ENCODE measurements around the gene SPECC1.

Gene SPECC1

DNA sequence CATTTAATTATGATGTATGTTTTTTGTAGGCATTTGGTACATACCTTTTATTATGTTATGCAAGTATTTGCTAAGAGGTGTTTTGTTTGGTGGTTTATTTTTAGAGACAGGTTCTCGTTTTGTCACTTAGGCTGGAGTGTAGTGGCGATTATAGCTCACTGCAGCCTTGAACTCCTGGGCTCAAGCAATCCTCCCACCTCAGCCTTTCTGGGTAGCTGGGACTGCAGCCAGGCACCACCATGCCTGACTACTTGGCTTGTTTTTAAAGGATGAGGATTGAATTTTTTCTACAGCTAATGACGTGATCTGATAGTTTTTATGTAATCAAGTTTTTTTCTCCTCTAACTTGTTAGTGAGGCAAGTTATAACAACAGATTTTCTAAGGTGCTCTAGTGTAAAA, 199.6 kb downstream of the SPECC1 start:
- DNase-seq (ENCODE audit: extremely low read depth, low read depth) = no peak
- TF ChIP-seq, protein P1, sequence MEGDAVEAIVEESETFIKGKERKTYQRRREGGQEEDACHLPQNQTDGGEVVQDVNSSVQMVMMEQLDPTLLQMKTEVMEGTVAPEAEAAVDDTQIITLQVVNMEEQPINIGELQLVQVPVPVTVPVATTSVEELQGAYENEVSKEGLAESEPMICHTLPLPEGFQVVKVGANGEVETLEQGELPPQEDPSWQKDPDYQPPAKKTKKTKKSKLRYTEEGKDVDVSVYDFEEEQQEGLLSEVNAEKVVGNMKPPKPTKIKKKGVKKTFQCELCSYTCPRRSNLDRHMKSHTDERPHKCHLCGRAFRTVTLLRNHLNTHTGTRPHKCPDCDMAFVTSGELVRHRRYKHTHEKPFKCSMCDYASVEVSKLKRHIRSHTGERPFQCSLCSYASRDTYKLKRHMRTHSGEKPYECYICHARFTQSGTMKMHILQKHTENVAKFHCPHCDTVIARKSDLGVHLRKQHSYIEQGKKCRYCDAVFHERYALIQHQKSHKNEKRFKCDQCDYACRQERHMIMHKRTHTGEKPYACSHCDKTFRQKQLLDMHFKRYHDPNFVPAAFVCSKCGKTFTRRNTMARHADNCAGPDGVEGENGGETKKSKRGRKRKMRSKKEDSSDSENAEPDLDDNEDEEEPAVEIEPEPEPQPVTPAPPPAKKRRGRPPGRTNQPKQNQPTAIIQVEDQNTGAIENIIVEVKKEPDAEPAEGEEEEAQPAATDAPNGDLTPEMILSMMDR (IDR thresholded peaks at IDR 0.05; ENCODE audit: low read depth, low read length) = no peak

DNA sequence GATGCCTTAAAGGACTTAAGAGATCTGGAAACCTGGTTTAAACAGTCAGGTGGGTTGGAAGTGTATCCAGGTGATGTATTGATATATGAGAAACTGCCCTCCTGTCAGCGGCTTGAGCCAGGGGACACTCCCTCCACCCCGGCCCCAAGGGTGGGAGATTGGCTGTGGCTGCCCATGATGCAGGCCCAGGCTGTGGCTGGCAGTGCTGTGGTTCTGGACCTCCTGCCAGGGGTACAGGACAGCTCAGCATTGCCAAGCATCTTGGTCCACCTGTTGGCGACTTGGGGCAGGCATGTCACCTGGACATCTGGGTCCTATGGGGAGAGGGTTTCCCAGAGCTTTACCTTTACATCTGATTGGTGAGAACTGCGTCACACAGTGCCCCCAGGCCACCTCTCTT, 201.0 kb downstream of the SPECC1 start:
- DNase-seq (ENCODE audit: extremely low read depth, low read depth) = no peak
- TF ChIP-seq, protein P1 (IDR thresholded peaks at IDR 0.05; ENCODE audit: low read depth, low read length) = no peak

DNA sequence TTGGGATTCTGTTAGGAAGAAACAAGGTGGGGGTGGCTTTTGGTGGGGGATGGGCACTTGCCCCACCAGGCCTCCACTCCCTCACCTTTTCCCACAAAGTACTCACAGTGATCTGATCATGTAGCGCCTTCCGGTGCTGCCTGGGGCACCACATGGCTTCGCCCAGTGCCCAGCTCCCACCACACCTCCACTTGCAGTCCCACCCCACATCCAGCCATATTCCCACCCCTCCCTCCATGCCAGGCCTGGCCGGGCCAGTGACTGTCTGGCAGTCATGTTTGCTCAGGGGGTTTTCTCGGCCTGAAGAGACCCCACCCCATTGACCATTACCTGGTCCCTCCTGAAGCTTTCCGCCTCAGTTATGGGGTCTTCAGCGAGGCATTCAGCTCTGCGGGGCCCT, 201.5 kb downstream of the SPECC1 start:
- TF ChIP-seq, protein P1 (IDR thresholded peaks at IDR 0.05; ENCODE audit: low read depth, low read length) = no peak
- no peak for DNase-seq (ENCODE audit: extremely low read depth, low read depth)

DNA sequence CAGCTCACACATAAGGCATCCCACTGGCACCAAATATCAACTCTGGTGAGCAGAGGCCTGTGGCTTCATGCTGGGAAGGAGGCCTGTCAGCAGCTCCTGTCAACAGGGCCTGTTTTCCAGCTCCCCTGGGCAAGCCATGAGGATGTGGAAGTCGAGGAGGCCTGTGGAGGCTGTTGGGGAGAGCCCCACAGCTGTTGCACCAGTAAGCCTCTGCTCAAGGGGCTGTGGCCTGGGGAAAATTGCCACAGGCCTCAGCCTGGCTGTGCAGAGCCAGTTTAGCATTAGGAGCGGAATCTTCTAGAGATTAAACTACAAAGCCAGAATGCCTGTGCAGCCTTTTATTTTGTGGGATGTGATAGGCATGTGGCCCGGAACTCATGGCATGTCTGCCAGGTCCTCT, 202.1 kb downstream of the SPECC1 start:
- TF ChIP-seq, protein P1 (IDR thresholded peaks at IDR 0.05; ENCODE audit: low read depth, low read length) = no peak
- DNase-seq (ENCODE audit: extremely low read depth, low read depth) = no peak

DNA sequence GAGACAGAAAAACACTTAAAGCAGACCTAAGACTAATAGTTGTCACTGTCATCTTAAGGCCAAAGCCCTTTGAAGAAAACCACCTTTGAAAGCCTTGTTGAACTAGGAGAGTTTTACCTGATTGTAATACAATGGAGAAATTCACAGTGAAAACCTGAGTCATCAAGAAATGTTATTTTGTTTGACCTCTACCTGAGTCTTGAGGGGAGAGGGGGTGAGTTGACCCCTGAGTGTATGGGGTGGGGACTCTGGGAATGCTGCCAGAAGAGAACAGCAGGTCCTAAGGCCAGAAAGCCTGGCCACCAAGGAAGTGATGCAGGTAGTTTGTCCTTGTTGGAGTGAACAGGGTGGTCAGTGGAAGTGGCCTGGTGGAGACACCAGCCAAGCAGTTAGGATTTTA, 204.3 kb downstream of the SPECC1 start:
- TF ChIP-seq, protein P1 (IDR thresholded peaks at IDR 0.05; ENCODE audit: low read depth, low read length) = no peak
- no peak for DNase-seq (ENCODE audit: extremely low read depth, low read depth)

DNA sequence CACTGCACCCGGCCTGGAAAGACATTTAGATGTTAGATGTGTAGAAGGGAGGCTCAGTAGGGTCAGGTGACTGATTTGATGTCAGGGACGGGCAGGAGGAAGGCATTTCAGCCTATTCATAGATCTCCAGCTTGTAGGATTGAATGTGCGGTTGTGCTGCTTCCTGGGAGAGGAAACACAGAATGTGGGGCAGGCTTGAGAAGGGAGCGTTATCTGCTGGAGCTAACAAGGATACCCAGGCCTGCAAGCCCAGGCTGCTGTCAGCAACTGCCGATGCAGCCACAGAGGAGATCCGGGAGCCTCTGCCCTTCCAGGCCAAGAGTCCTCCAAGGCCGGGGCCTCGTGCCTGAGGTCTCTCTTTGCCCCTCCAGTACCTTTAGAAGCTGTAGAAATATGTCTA, 205.6 kb downstream of the SPECC1 start:
- DNase-seq (ENCODE audit: extremely low read depth, low read depth) = no peak
- TF ChIP-seq, protein P1 (IDR thresholded peaks at IDR 0.05; ENCODE audit: low read depth, low read length) = no peak

DNA sequence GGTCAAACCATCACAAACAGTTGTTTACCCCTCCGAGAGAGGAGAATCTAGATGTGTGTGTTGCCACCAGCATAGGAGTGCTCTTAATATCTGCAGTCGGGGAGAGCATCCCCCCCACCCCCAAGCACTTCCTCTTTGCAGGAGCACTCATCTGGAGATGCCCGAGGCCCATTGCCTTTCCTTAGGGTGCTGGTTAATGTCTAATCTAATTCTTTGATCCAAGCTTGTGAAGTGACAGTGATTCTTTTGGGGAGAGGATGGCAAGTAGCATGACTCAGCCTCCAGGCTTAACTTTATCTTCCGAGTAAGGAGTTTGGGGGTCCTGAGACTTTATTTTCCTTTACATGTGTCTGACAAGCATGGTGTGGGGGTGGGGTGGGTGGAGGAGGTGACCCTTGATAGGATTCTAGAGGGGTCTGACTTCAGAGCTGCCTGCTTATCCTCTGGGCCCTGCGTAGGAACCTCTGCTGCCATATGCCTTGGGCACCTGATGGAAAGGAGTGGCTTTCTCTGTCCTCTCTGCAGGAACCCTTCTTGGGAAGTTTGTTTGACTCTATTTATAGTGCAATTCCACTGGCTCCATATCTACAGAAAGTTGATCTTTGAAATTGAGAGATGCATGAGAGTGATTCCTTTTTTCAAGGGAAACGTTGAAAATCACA, 207.1 kb downstream of the SPECC1 start:
- no peak for DNase-seq (ENCODE audit: extremely low read depth, low read depth)
- TF ChIP-seq, protein P1 (IDR thresholded peaks at IDR 0.05; ENCODE audit: low read depth, low read length) = no peak

Measured in AG09319 (cell line).